Measurements from ENCODE around the gene PER2. TPM values are rescaled to one million over a fixed set of nuclear protein-coding genes. Genes with fewer than 3 reads are reported as not detected.
A peak's percentile ranks its signal among the peaks of the same experiment; 100 is the strongest.

Gene PER2
- total RNA-seq, 2 donors from 2014 or later = 6.4 to 8.1 TPM

DNA sequence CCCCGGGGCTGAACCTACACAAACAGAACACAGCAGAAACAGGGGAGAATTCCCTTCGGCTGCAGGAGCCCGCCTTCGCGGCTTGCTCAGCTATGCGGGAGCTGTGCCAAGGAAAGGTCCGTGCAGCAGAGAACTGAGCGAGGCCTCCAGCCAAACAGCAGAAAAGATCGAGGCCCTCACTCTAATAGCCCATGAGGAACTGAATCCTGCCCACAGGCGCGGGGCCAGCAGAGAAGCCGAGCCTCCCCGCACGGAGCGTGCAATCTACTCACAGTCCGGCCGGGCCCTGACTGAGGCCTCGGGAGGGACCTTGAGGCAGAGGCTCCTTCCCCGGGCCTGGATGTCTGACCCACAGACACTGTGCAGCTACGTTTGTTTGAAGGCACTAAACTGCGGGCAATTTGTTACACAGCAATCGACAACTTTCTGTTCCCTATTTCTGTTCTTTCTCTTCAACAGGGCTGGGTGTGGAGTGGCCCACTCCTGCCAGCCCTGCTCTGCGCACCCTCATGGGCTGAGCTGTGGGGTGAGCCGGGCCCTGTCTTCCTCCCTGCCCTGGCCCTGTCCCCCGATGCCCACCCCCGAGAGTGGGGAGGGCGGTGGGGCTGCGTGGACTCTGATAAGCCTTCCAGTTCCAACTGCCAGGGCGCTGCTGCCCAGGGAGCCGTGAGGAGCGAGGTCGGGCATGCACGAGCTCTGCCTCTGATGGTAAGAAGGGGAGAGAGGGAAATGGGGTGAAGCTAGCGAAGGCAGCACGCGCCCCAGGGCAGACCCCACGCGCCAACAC is 62.3 kb downstream of the PER2 start:
- intact Hi-C loops (cut with DNase I) = no loop called here
- DNase-seq = no peak
- peak; percentile 28 to 65 for ATAC-seq

DNA sequence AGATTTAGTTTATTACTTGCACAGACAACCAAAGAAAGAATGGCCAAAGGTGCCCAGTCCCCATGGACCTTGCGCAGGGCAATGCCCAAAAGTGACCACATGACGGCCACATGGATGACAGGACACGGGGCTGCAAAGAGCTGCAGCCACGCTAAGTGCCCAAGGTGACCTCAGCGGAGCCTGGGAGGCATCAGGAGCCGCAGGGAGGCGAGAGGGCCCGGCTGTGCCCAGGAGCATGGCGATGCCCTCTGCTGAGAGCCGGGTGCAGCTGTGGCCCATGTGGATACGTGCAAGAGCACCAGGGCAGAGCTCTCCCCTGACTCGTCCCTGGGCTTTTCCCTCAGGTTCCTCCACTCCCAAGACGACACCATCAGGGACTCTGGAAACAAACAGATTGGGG is 63.3 kb downstream of the PER2 start:
- intact Hi-C loops (cut with DNase I) = no loop called here
- ATAC-seq = no peak
- DNase-seq = no peak

DNA sequence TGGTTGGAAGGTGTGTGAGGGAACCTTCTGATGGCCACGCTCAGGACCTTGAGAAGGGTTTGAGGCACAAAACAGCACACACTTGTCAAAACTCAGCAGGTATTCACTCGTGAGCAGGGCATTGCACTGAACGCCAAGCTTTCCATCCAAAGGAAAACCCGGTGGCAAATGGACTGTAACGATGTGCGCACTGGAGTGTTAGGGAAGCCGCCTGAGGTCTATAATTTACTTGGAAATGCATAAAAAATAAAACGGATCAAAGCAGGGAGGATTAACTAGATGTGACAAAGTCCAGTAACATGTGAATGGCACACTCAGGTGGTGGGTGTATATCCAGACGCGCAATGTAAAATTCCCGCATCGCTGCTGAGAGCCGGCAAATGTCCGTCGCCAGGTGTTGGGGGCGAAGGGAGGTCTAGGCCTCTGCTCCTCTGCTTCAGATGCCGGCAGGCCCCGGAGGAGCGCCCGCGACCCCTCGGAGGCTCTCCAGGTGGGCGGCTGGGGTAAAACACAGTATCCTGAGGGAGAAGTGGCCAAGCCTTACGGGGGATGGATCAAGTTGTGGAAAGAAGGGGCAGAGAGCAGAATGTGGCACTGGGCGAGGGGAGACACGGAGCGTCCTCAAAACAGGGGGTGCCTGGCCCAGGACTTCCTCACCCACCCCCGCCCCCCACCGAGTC is 63.9 kb downstream of the PER2 start:
- no peak for ATAC-seq
- intact Hi-C loops (cut with DNase I) = no loop called here

DNA sequence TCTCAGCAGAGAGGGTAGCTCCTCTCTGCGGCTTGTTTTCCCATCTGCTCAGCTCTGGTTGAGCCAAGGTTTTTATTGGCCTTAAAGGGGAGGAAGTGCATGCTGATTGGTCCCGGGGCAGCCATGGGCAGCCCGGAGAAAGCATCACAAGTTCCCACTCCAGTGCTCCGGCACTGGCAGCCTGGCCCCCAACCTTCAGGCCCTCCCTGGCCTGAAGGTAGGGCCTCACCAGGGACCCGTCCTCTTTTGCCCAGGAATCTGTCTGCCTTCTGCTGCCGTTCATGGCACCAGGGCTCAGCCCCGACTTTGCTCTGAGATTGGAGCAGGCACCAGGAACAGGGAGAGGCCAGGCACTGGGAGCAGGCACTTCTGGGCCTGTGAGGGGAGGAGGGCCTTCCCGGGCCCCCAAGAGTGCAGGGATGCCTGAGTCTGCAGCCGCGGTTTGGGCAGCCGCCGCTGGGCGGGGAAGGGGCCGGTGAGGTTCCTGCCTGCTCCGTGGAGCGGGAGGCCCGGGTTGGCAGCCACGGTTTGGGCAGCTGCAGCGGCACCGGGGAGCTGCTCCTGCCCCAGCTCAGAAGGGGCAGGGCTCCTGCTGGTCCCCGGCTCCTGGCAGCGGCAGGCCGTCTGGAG is 67.4 kb downstream of the PER2 start:
- peak; percentile 53 to 54 for ATAC-seq
- no peak for DNase-seq
- intact Hi-C loops (cut with DNase I) = no loop called here

More for the DNA sequence above, 63.9 kb downstream of the PER2 start:
- DNase-seq = no peak

DNA sequence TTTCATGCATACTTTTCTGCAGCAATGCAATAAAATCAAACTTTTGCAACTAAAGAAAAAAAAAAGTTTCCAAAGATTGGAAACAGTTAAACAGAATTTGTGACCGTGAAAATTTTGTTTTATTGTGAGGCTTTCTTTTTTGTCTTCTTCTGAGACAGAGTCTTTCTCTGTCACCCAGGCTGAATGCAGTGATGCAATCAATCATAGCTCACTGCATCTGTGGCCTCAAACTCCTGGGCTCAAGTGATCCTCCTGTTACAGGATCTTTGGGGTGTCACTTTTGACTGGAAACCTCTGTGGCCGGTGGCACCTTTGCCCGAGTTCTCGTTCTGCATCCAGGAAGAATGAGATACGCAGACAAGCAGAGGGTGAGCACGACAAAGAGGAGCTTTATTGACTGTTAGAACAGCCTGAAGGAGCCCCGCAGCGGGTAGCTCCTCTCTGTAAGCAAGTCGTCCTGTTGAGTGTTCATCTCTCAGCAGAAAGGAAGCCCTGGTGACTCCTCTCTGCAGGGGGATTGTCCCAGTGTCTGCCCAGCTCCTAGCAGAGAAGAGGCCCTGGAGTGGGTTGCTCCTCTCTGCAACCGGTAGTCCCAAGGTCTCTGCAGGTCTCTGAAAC is 68.0 kb downstream of the PER2 start:
- DNase-seq (no peak), ATAC-seq (no peak)
- intact Hi-C loops (cut with DNase I) = no loop called here

DNA sequence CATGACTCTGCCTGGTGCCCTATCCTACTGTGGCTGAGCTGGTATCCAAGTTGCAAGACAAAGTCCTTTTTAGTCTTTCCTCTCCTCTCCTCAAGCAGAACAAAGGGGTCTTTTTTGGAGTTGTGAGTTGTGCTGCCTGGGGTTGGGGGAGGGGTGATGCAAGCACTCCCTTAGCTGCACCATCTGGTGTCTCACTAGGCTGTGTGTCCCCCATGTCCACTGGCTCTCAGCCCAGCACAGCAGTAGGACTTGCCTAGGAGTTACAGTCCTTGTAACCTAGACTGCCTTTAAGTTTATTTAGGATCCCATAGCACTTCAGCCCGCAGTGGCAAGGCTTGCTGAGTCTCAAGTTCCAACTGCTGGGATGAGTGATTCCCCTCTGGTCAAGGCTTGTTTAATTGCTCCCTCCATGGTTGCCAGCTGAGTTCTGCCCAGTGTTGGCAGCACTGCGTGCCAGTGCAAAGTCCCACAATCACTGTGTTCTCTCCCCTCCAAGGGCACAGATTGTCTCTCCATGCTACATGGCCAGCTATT is 71.7 kb downstream of the PER2 start:
- DNase-seq = no peak
- ATAC-seq = peak; percentile 55 to 59
- intact Hi-C loops (cut with DNase I) = no loop called here

DNA sequence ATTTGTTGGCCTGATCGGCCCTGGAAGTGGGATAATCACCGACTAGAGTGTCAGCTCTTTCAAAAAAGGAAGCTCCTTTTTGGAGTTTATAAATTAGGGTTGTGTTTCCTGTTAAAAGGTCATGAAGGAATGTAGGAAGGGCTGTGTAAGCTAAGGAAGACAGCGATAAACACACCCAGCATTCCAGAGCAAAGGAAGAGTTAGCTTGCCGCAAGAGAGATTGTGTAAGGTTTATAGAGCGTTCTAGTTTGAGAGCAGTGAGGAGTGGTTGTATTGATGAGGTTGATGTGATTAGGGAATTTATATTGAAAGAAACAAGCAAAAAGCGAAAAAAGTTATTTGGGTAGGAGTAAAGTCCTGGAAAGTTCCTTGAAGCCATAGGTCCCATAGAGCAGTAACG is 81.4 kb downstream of the PER2 start:
- intact Hi-C loops (cut with DNase I) = no loop called here
- DNase-seq = no peak
- ATAC-seq = no peak

DNA sequence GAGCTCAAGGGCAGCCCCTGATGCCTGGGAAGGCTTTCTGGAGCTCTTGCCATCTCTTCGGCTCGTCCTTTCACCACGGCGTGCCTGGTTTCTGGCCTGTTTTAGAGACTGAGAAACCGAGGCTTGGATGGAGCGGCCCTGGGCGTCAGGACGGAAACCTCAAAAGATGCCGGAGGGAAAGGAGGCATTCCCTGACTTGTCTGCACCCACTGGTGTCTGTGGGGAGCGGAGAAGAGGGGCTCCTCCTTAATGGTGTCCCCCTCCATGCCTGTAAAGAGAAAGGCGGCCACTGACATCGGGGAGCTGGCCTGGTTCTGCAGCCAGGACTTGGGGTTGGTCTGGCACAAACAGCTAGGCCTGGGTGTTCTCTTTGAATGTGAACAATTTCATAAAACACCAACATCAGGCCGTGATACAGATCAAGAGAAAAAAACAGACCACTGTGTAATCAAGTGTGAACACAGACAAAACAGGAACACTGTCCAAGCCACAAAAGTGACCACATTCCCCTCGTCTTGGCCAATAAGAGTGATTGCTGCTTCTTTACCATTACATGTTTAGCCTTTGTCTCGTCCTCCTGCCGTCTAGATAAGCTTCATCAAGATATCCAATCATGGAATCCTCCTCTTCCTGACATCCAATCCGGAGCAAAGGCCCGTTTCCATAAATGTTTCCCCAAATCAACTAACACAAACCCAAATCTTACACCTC is 84.3 kb downstream of the PER2 start:
- intact Hi-C loops (cut with DNase I) = no loop called here
- DNase-seq = no peak
- ATAC-seq = no peak

DNA sequence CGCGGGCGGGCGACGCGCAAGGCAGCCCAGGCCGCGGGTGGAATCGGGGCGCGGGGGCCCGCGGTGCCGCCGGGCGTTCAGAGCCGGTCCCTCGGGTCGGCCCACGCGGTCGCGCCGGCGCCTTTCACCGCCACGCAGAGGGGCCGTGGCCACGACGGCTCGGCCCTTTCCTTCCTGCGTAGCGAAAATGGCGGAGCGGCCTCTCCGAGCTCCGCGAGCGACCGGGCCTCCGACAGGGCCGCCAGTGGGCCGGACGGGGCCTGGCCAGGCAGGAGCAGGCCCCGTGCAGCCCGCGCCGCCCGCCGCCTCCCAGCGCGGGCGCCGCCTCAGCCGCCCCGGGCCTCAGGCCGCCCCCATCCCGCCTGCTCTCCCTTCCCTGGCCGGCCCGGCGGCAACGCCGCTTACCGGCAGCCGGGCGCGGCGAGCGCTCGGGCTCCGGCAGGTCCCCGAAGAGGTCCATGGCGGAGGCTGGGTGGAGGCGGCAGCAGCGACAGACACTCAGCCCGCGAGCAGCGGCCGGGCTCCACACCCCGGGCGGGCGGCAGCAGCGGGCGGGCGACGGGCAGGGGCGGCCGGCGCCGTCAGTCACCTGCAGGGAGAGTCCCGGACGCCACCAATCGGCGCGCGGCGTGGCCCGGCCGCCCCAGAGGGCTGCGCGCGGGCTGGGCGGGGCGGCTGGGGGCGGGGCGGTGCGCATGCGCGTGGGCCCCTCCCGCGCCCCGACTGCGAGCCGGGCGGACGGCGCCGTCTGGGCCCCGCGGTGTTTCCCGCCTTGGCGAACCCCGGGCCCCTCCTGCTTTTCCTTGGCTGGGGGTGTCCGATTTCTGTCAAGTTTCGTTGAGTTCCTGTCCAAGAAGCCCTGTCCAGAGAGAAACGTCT is 85.1 kb downstream of the PER2 start, which contains the start of gene ILKAP:
Gene ILKAP (minus strand): TSS at position 602 of the 879 bp plus-strand sequence. CDS start 142 bp downstream, at position 460.
- DNase-seq (peak; percentile 91), ATAC-seq (peak; percentile 99)
- intact Hi-C loops (cut with DNase I) = no loop called here

- ATAC-seq (no peak), DNase-seq (no peak)
- intact Hi-C loops (cut with DNase I) = no loop called here
Measured at GRCh38 chr2:238202326-238203093, 85.9 kb downstream of the PER2 start.

Other genes starting within 250 kb of the PER2 start
- 10 to 100 TPM in 1 of 2 donors, 1 to 10 TPM in 1; 9.6 to 10.9 TPM for gene SCLY, start 227.6 kb downstream of the PER2 start, total RNA-seq
- under 1 TPM; 0.15 to 0.26 TPM for gene ESPNL, start 188.3 kb downstream of the PER2 start, total RNA-seq
- gene KLHL30, start 149.9 kb downstream of the PER2 start, total RNA-seq = 10 to 100 TPM; 15.8 to 16.6 TPM
- gene ERFE, start 129.6 kb downstream of the PER2 start, total RNA-seq = 1 to 10 TPM in 1 of 2 donors, not detected in 1; 1.2 TPM
- gene ILKAP, start 84.9 kb downstream of the PER2 start, total RNA-seq = 10 to 100 TPM; 23.4 to 27.9 TPM
- 1 to 10 TPM; 3.8 to 4.3 TPM for gene HES6, start 48.6 kb downstream of the PER2 start, total RNA-seq
- 10 to 100 TPM; 12.1 to 14.2 TPM for gene TRAF3IP1, start 31.9 kb upstream of the PER2 start, total RNA-seq
- 10 to 100 TPM; 43.2 to 51.7 TPM for gene ASB1, start 138.3 kb upstream of the PER2 start, total RNA-seq

All from left cardiac atrium (tissue), 4 donors.